Measurements from ENCODE around the gene PUSL1.

The PUSL1 gene

GRCh38 chr1:1342061-1342562, 33.7 kb downstream of the PUSL1 start:
- Histone ChIP-seq H3K4me1 (ENCODE audit: control insufficient read depth, insufficient read depth, low read length) (peaks cover 1% of the 10 kb centered on the region), H3K9me3 (ENCODE audit: control insufficient read depth, insufficient read depth, low read depth, low read length) (no peaks in the 10 kb centered on the region), H3K27ac (ENCODE audit: extremely low read depth, low read depth, low read length) (no peak overlapping the region), H3K4me3 (ENCODE audit: low read depth, low read length) (no peak overlapping the region), H3K36me3 (ENCODE audit: control insufficient read depth in 2 of 2, insufficient read depth in 1 of 2, low read length in 2 of 2) (peaks cover 0 to 71% of the 10 kb centered on the region in 2 experiments; a peak in 2 of 3 replicates)
- no peak; the same call in 1 of the 2 replicates for TF ChIP-seq ZFHX2 (tag by site-specific recombination; conservative IDR thresholded peaks at IDR 0.05)
- TF ChIP-seq ZNF239 (tag by site-specific recombination; IDR thresholded peaks at IDR 0.05), result no peak
- CTCF ChIA-PET, result interaction anchor here (0.9 kb wide), 1 partner anchor 30 kb away, joined by 3 read pairs; no protein-coding TSS in a partner anchor
- POLR2A ChIA-PET, result interaction anchor here (0.5 to 0.6 kb wide), 2 partner anchors 30 to 54 kb away, joined by 3 read pairs; no protein-coding TSS in a partner anchor

DNA sequence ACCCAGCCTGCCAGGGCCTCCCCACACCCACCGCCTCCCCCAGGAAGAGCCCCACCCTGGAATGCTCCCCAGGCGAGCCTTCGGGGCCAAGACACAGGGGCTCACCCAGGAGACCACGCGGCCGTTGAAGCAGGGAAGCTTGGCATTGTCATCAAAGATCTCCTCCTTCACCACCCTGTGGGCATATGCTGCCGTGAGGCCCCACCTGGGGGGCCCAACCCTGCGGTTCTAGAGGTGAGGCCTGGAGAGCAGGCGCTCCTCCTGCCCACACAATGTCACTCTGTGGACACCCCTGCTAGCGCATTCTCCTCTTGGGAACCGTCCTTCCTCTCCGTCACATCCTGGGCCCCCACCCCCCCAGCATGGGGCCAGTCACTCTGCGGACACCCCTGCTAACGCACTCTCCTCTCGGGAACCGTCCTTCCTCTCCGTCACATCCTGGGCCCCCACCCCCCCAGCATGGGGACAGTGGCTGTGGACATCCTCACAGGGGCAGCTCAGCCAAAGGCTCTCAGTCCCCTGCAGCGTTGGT, 34.3 kb downstream of the PUSL1 start:
- CTCF ChIA-PET, result interaction anchor here (0.9 kb wide), 1 partner anchor 30 kb away, joined by 3 read pairs; no protein-coding TSS in a partner anchor
- Histone ChIP-seq H3K4me3 (ENCODE audit: low read depth, low read length) (no peak overlapping the region), H3K9me3 (ENCODE audit: control insufficient read depth, insufficient read depth, low read depth, low read length) (no peaks in the 10 kb centered on the region), H3K27ac (ENCODE audit: extremely low read depth, low read depth, low read length) (no peak overlapping the region), H3K4me1 (ENCODE audit: control insufficient read depth, insufficient read depth, low read length) (peaks cover 7% of the 10 kb centered on the region), H3K36me3 (ENCODE audit: control insufficient read depth in 2 of 2, insufficient read depth in 1 of 2, low read length in 2 of 2) (peaks cover 0 to 66% of the 10 kb centered on the region in 2 experiments; a peak in 2 of 3 replicates)
- POLR2A ChIA-PET, result interaction anchor here (0.5 to 1.2 kb wide), 3 partner anchors 27 to 53 kb away, joined by 3 read pairs; no protein-coding TSS in a partner anchor
- TF ChIP-seq, protein P1, sequence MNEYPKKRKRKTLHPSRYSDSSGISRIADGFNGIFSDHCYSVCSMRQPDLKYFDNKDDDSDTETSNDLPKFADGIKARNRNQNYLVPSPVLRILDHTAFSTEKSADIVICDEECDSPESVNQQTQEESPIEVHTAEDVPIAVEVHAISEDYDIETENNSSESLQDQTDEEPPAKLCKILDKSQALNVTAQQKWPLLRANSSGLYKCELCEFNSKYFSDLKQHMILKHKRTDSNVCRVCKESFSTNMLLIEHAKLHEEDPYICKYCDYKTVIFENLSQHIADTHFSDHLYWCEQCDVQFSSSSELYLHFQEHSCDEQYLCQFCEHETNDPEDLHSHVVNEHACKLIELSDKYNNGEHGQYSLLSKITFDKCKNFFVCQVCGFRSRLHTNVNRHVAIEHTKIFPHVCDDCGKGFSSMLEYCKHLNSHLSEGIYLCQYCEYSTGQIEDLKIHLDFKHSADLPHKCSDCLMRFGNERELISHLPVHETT (tag by site-specific recombination; IDR thresholded peaks at IDR 0.05), result no peak
- TF ChIP-seq ZNF596 (tag by site-specific recombination; IDR thresholded peaks at IDR 0.05) (no peak), GLIS1 (tag by site-specific recombination; IDR thresholded peaks at IDR 0.05) (peak; percentile 76), BCL11B (tag by site-specific recombination; IDR thresholded peaks at IDR 0.05; ENCODE audit: low read depth) (no peak), ZNF473 (tag by site-specific recombination; IDR thresholded peaks at IDR 0.05) (no peak), ZIC2 (tag by site-specific recombination; IDR thresholded peaks at IDR 0.05) (peak; percentile 59)

DNA sequence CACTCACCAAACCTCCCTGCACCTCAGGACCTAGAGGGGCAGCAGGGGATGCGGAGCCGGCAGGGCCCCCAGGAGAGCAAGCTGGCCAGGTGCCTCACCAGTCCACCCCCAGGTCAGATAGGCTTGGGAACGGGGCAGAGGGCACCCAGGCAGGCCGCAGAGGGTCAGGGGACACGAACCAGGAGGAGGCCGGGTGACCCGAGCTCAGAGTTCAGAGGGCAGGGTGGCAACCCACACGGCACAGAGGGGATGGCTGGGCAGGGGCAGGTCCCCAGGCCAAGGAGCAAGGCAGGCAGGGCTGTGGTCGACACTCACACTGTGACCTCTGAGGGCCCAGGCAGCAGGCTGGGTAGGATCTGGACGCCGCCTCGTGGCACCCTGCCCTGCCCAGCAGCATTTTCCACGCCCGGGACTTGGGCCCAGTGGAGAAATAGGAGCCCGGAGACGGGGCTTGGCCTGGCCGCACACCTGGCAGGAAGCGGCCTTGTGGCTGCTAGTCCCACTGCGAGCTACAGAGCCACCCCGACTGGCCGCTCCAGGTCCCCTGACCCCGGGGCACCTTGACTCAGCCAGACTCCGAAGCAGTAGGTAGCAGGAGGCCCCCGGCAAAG, 35.5 kb downstream of the PUSL1 start:
- CTCF ChIA-PET, result interaction anchor here (0.6 kb wide), 2 partner anchors 63 to 231 kb away, joined by 3 to 4 read pairs; no protein-coding TSS in a partner anchor
- Histone ChIP-seq H3K27ac (ENCODE audit: extremely low read depth, low read depth, low read length) (no peak overlapping the region), H3K4me3 (ENCODE audit: low read depth, low read length) (no peak overlapping the region), H3K36me3 (ENCODE audit: control insufficient read depth in 2 of 2, insufficient read depth in 1 of 2, low read length in 2 of 2) (peaks cover 0 to 57% of the 10 kb centered on the region in 2 experiments; a peak in 2 of 3 replicates), H3K4me1 (ENCODE audit: control insufficient read depth, insufficient read depth, low read length) (peaks cover 7% of the 10 kb centered on the region), H3K9me3 (ENCODE audit: control insufficient read depth, insufficient read depth, low read depth, low read length) (no peaks in the 10 kb centered on the region)
- TF ChIP-seq ZNF777 (tag by site-specific recombination; IDR thresholded peaks at IDR 0.05; ENCODE audit: borderline replicate concordance) (no peak), BCL11B (tag by site-specific recombination; IDR thresholded peaks at IDR 0.05; ENCODE audit: low read depth) (peak; percentile 73), ZNF548 (tag by site-specific recombination; IDR thresholded peaks at IDR 0.05) (no peak), ZNF175 (tag by site-specific recombination; IDR thresholded peaks at IDR 0.05) (no peak), ZNF2 (tag by site-specific recombination; IDR thresholded peaks at IDR 0.05) (no peak), KLF1 (tag by site-specific recombination; IDR thresholded peaks at IDR 0.05) (no peak), ZNF112 (tag by site-specific recombination; IDR thresholded peaks at IDR 0.05) (no peak), ATF2 (tag by site-specific recombination; IDR thresholded peaks at IDR 0.05; ENCODE audit: low read depth) (no peak), BCL11A (tag by site-specific recombination; IDR thresholded peaks at IDR 0.05; ENCODE audit: low read depth) (peak; percentile 47; the same call in 1 of the 2 replicates), ZNF560 (tag by site-specific recombination; IDR thresholded peaks at IDR 0.05; ENCODE audit: borderline replicate concordance) (no peak), ZFP41 (tag by site-specific recombination; IDR thresholded peaks at IDR 0.05; ENCODE audit: borderline replicate concordance) (no peak), ZNF610 (tag by site-specific recombination; IDR thresholded peaks at IDR 0.05; ENCODE audit: borderline replicate concordance) (no peak)
- TF ChIP-seq, protein P2, sequence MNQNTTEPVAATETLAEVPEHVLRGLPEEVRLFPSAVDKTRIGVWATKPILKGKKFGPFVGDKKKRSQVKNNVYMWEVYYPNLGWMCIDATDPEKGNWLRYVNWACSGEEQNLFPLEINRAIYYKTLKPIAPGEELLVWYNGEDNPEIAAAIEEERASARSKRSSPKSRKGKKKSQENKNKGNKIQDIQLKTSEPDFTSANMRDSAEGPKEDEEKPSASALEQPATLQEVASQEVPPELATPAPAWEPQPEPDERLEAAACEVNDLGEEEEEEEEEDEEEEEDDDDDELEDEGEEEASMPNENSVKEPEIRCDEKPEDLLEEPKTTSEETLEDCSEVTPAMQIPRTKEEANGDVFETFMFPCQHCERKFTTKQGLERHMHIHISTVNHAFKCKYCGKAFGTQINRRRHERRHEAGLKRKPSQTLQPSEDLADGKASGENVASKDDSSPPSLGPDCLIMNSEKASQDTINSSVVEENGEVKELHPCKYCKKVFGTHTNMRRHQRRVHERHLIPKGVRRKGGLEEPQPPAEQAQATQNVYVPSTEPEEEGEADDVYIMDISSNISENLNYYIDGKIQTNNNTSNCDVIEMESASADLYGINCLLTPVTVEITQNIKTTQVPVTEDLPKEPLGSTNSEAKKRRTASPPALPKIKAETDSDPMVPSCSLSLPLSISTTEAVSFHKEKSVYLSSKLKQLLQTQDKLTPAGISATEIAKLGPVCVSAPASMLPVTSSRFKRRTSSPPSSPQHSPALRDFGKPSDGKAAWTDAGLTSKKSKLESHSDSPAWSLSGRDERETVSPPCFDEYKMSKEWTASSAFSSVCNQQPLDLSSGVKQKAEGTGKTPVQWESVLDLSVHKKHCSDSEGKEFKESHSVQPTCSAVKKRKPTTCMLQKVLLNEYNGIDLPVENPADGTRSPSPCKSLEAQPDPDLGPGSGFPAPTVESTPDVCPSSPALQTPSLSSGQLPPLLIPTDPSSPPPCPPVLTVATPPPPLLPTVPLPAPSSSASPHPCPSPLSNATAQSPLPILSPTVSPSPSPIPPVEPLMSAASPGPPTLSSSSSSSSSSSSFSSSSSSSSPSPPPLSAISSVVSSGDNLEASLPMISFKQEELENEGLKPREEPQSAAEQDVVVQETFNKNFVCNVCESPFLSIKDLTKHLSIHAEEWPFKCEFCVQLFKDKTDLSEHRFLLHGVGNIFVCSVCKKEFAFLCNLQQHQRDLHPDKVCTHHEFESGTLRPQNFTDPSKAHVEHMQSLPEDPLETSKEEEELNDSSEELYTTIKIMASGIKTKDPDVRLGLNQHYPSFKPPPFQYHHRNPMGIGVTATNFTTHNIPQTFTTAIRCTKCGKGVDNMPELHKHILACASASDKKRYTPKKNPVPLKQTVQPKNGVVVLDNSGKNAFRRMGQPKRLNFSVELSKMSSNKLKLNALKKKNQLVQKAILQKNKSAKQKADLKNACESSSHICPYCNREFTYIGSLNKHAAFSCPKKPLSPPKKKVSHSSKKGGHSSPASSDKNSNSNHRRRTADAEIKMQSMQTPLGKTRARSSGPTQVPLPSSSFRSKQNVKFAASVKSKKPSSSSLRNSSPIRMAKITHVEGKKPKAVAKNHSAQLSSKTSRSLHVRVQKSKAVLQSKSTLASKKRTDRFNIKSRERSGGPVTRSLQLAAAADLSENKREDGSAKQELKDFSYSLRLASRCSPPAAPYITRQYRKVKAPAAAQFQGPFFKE (tag by site-specific recombination; IDR thresholded peaks at IDR 0.05; ENCODE audit: borderline replicate concordance), result no peak
- POLR2A ChIA-PET, result interaction anchor here (1.0 to 1.2 kb wide), 2 partner anchors 9 to 28 kb away, joined by 3 read pairs; no protein-coding TSS in a partner anchor

Data from HEK293 (cell line).